Right atrium auricular region (tissue), 2 donors: Measurements from ENCODE around the gene MST1. TPM values are rescaled to one million over a fixed set of nuclear protein-coding genes. Genes with fewer than 3 reads are reported as not detected.

Source experiments
- DNase-seq: peaks from one replicate; pipeline ENCODE4 v3.0.0-alpha.2; 2019; ENCODE audit warnings: low spot score
- H3K27ac ChIP-seq, 2 donors: fragments of 200-600 bp; sonication (generic); 1 replicate in 1 of 2; 2 replicates in 1 of 2; pipeline ENCODE4 v1.5.1; 2016 to 2019
- H3K27me3 ChIP-seq, 2 donors: fragments of 200-600 bp; sonication (generic); one replicate each; pipeline versions ENCODE4 v1.5.1 to v1.6.0; 2017 to 2019
- H3K36me3 ChIP-seq: fragments of 200-600 bp; sonication (generic); one replicate; pipeline ENCODE4 v1.5.1; 2016
- H3K4me1 ChIP-seq, 2 donors: fragments of 200-600 bp; sonication (generic); one replicate each; pipeline versions ENCODE4 v1.5.1 to v1.6.0; 2017 to 2019
- H3K4me3 ChIP-seq, 2 donors: fragments of 200-600 bp; sonication (generic); 1 replicate in 1 of 2; 2 replicates in 1 of 2; pipeline ENCODE4 v1.5.1; 2017 to 2019; ENCODE audit warnings: mild to moderate bottlenecking in 1 of 2, moderate library complexity in 1 of 2
- H3K9me3 ChIP-seq, 2 donors: fragments of 200-600 bp; sonication (generic); one replicate each; pipeline ENCODE4 v1.5.1; 2019
- total RNA-seq, 2 donors: library from RNA; depleted of rRNA; stranded (reverse); fragments of >200 nt; gene quantifications; one replicate each; pipeline ENCODE4 v1.1.0, GENCODE V29; 2016
- TF ChIP-seq, protein P1 (sequence below), 2 donors: fragments of 200-600 bp; sonication (generic); IDR thresholded peaks; one replicate each; pipeline ENCODE4 v1.5.1; 2019; ENCODE audit warnings: antibody characterized with exemption in 2 of 2

MST1 gene
- total RNA-seq, 2 donors from 2014 or later = 3.9 to 8.0 TPM

DNA sequence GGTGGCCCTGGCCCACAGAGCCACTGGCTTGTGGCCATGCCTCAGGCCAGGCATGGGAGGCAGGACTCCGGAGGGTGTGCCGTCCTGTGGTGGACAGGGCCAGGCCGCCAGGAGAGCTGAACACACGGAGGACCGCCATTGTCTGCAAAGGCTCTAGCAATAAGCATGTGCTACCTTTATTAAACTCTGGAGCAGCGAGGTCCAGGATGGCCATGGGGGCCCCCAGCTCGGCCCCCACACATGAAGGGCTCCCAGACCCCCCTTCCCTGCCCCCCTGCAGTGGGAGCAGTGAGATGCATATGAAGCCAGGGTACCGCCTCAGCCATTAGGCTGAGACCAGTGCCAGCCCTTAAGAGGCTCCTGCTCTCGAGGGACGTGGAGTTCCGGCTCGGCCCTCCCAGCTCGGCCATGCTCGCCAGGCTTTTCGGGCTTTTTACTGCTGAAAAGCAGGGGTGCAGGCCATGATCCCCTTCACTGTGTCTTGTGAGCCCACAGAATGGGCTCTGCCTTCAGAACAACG, 27.5 kb upstream of the MST1 start:
- peaks cover 24% of the 10 kb centered on the region for H3K36me3 ChIP-seq
- no peaks in the 10 kb centered on the region for H3K9me3 ChIP-seq
- no peak overlapping the region for H3K4me3 ChIP-seq
- H3K27ac ChIP-seq = no peak overlapping the region
- H3K4me1 ChIP-seq = peaks cover 0 to 14% of the 10 kb centered on the region in 2 donors
- no peak for DNase-seq
- TF ChIP-seq, protein P1, sequence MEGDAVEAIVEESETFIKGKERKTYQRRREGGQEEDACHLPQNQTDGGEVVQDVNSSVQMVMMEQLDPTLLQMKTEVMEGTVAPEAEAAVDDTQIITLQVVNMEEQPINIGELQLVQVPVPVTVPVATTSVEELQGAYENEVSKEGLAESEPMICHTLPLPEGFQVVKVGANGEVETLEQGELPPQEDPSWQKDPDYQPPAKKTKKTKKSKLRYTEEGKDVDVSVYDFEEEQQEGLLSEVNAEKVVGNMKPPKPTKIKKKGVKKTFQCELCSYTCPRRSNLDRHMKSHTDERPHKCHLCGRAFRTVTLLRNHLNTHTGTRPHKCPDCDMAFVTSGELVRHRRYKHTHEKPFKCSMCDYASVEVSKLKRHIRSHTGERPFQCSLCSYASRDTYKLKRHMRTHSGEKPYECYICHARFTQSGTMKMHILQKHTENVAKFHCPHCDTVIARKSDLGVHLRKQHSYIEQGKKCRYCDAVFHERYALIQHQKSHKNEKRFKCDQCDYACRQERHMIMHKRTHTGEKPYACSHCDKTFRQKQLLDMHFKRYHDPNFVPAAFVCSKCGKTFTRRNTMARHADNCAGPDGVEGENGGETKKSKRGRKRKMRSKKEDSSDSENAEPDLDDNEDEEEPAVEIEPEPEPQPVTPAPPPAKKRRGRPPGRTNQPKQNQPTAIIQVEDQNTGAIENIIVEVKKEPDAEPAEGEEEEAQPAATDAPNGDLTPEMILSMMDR (IDR thresholded peaks at IDR 0.05) = no peak
- no peaks in the 10 kb centered on the region for H3K27me3 ChIP-seq

DNA sequence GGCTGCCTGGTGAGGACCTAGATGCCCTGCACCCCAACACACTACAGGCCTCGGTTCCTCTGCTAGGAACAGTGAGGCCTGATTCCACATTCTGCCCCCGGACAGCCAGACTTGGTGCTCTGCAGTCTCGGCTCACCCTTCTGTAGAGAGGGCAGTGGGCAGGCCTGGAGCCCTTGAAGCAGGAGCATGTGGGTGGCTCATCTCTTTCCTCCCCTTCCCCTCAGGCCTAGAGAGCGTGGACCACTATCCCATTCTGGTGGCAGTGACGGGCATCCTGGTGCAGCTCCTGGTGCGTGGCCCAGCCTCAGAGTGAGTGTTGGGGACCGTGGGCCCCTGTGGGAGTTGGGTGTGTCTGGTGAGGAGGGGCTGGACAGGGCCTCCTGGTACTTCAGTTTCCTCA, 26.9 kb upstream of the MST1 start:
- no peak overlapping the region for H3K27ac ChIP-seq
- no peaks in the 10 kb centered on the region for H3K9me3 ChIP-seq
- H3K4me1 ChIP-seq = peaks cover 0 to 14% of the 10 kb centered on the region in 2 donors
- TF ChIP-seq, protein P1 (IDR thresholded peaks at IDR 0.05) = no peak
- no peak overlapping the region for H3K4me3 ChIP-seq
- H3K36me3 ChIP-seq = peaks cover 18% of the 10 kb centered on the region
- no peaks in the 10 kb centered on the region for H3K27me3 ChIP-seq
- no peak for DNase-seq

DNA sequence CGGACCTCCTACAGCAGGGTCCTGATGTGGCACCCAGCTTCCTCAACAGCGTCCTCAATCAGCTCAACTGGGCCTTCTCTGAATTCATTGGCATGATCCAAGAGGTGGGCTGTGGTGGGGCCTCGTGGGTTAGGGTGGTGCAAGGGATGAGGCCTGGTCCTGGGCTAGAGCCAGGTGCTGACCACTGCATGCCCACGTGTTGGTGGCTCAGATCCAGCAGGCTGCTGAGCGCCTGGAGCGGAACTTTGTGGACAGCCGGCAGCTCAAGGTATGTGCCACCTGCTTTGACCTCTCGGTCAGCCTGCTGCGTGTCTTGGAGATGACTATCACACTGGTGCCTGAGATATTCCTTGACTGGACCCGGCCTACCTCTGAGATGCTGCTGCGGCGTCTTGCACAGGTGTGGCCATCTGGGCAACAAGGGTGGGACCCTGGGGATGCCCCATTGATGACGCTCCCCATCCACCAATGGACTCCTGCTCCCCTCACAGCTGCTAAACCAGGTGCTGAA, 26.4 kb upstream of the MST1 start:
- no peak overlapping the region for H3K4me3 ChIP-seq
- H3K27ac ChIP-seq = no peak overlapping the region
- no peaks in the 10 kb centered on the region for H3K9me3 ChIP-seq
- H3K36me3 ChIP-seq = peaks cover 13% of the 10 kb centered on the region
- TF ChIP-seq, protein P1 (IDR thresholded peaks at IDR 0.05) = no peak
- peaks cover 0 to 14% of the 10 kb centered on the region in 2 donors for H3K4me1 ChIP-seq
- no peak for DNase-seq
- no peaks in the 10 kb centered on the region for H3K27me3 ChIP-seq

DNA sequence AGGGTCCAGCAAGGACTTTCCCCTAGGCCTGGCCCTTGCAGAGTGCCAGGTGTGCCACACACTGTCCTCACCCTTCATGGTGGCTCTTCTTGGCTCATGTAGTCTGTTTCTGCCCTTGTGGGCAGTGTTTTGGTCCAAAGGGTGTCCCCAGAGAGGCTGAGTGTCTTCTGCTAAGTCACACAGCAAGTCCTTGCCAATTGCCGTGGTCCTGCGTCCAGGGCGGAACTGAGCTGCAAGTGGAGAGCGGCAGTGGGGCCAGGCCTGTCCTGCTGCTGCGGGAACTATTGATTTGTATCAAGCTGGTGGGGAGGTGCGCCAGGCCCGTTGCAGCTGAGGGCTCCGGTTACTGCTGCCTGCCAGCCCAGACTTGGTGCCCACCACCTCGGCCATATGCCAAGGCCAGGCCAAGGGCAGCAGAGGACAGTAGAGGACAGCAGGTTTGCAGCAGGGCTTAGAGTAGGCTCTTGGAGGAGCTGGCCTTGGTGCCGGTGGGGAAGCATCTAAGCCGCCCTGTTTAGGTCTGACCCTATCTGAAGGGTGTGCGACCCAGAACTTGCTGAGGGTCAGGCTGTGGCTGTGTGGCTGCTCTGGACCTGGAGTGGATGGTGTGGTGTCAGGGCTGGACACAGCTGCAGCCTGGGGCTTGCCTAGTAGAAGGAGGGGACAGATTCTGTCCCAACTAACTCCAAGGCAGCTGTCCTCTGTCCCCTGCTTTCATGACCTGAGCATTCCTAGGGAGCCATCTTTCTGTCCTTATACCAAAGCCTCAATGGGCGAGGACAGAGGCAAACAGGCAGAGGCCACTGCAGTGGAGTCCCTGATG, 25.7 kb upstream of the MST1 start:
- no peak overlapping the region for H3K27ac ChIP-seq
- H3K36me3 ChIP-seq = peaks cover 13% of the 10 kb centered on the region
- H3K9me3 ChIP-seq = no peaks in the 10 kb centered on the region
- H3K4me3 ChIP-seq = no peak overlapping the region
- H3K4me1 ChIP-seq = peaks cover 0 to 14% of the 10 kb centered on the region in 2 donors
- no peaks in the 10 kb centered on the region for H3K27me3 ChIP-seq
- DNase-seq = no peak
- TF ChIP-seq, protein P1 (IDR thresholded peaks at IDR 0.05) = no peak

DNA sequence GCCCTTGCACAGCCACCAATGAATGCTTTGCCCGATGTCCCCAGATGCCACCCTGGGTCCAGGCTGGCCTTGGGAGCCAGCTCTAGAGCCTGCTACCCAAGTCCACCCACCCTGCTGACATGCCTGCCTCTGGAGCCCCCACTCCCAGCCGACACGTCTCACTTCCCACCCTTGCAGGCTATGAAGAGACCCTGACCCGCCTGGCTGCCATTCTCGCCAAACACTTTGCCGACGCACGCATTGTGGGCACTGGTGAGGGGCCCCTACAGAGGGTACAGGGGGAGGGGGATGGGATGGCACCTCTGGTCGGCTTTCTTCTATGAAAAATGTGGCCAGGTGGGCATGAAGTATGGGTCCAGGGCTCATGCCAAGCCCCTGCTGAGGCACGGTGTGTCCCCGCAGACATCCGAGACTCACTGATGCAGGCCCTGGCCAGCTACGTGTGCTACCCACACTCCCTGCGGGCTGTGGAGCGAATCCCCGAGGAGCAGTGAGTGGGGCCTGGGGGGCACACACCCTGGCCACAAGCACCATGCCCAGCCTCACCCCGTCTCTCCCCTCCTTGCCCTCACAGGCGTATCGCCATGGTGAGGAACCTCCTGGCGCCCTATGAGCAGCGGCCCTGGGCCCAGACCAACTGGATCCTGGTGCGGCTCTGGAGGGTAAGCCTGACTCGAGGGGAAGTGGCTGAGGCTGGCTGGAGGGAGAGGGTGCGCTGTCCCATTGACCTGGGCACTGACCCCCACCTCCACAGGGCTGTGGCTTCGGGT, 24.2 kb upstream of the MST1 start:
- peaks cover 0 to 4% of the 10 kb centered on the region in 2 donors for H3K4me1 ChIP-seq
- H3K27ac ChIP-seq = no peak overlapping the region
- H3K27me3 ChIP-seq = no peaks in the 10 kb centered on the region
- H3K4me3 ChIP-seq = no peak overlapping the region
- no peaks in the 10 kb centered on the region for H3K9me3 ChIP-seq
- H3K36me3 ChIP-seq = peaks cover 13% of the 10 kb centered on the region
- TF ChIP-seq, protein P1 (IDR thresholded peaks at IDR 0.05) = no peak
- no peak for DNase-seq
